Heart left ventricle (tissue), 13 donors: Measurements from ENCODE around the gene TMTC2.

Source experiments
- POLR2A ChIP-seq, 2 donors: fragments of 450-650 bp; IDR thresholded peaks; one replicate each; pipeline ENCODE4 v1.6.1; 2017; ENCODE audit warnings: antibody characterized with exemption in 2 of 2, mild to moderate bottlenecking in 2 of 2, moderate library complexity in 2 of 2
- TF ChIP-seq, protein P1 (sequence below), 12 donors: fragments of 200-600 bp; sonication (generic) in 4 of 12; IDR thresholded peaks; one replicate each; pipeline versions ENCODE4 v1.5.0 to v1.8.0; 2018 to 2022; ENCODE audit warnings: antibody characterized with exemption in 12 of 12, mild to moderate bottlenecking in 5 of 12
- donor health status: ischemic (EF 13 %, LVEDD 7.1; RV severe dilation, severe dysfunction).
- donor health status: DM: no; HTN: yes; CAD: no.
- donor health status: DM: no; HTN: no; CAD: no.
- donor health status: ischemic (EF 25% LVEDD 6.9; RV normal size, moderate dysfunction).
- donor health status: ischemic (EF 25% LVEDD 5.7; RV mildly dilated, moderate dysfunction).
- donor health status: ischemic (EF 35%, LVEDD 5.7; RV mildly dilated, moderate dysfunction).
- donor health status: nonischemic (EF 11% LVEDD 7.7; RV severe dilation, severe dysfunction).
- donor health status: DM: yes; HTN: yes; CAD: no.
- donor health status: PGD.
- donor health status: ischemic (EF 29% LVEDD 5.4; RV normal size, mild dysfunction).
- donor health status: nonischemic (EF 23%, LVEDD 6.1; RV moderate dilation, normal function).

GRCh38 chr12:82665142-82665923 is 21.4 kb upstream of the TMTC2 start:
- TF ChIP-seq POLR2A (IDR thresholded peaks at IDR 0.05), result no peak
- TF ChIP-seq, protein P1, sequence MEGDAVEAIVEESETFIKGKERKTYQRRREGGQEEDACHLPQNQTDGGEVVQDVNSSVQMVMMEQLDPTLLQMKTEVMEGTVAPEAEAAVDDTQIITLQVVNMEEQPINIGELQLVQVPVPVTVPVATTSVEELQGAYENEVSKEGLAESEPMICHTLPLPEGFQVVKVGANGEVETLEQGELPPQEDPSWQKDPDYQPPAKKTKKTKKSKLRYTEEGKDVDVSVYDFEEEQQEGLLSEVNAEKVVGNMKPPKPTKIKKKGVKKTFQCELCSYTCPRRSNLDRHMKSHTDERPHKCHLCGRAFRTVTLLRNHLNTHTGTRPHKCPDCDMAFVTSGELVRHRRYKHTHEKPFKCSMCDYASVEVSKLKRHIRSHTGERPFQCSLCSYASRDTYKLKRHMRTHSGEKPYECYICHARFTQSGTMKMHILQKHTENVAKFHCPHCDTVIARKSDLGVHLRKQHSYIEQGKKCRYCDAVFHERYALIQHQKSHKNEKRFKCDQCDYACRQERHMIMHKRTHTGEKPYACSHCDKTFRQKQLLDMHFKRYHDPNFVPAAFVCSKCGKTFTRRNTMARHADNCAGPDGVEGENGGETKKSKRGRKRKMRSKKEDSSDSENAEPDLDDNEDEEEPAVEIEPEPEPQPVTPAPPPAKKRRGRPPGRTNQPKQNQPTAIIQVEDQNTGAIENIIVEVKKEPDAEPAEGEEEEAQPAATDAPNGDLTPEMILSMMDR (IDR thresholded peaks at IDR 0.05), result no peak
